ENCODE data around the gene TDRD12.

The TDRD12 gene

DNA sequence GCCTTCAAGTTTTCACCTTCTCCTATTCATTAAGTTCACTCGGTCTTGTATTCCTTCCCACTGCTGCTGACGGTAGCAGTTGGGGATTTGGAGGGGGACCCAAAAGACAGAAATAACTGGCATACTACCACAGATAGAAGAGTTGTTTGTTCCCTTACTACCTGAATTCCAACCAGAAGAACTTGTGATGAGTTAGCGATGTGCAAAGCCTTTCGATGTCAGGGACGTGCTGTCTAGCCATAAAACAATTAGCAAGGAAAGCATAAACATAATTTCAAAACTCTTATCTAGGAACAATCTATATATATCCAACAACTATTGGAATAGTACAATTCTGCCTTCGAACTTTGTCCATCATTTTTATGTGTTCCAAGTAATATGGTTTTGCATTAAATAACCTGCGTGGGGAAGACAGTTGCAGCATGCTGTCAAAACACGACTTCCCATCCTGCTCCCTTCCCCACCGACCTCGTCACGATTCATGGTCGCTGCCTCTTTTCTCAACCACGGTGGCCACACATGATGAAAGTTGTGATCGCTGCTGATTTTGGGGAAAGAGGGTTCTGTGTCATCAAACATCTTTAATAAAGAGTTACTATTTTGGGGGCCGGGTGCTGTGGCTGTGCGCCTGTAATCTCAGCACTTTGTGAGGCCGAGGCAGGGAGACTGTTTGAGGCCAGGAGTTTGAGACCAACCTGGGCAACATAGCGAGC, 153.8 kb downstream of the TDRD12 start:
- no peak for DNase-seq

DNA sequence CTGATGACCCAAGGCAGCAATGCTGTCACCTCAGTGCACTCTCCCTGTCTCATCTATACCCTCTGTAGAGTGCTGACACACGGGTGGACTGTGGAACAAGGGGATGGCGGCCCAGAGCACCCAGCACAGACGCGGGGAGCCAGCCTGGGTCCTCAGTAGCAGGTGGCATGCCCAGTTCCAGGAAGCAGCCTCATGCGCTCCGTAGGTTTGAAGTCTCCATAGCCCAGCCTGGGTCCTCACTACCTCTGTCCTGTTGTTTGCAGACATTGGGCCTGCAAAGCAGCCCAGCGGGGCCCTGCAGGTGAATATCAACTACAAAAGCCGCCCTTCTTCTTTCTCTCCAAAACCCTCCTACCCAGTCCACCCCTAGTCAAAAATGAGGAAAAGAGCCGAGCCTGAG, 155.0 kb downstream of the TDRD12 start:
- DNase-seq: no peak

DNA sequence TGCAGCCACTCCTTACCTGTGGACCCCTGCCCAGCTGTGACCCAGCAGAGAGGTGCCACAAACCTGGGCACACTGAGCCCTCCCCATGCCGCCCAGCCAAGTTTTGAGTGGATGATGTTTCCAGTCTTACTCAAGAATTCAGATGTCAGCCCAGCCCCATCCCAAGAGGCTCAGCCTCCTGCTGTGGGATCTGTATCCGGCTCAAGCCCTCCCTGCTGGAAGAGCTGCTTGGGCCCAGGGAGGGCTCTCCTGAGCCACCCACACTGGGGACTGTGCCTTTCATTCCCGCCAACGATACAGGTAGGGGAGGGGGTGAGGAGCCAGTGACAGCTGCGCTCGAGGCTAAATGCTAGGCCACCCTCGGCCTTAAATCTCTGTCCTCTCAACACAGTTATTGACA, 155.9 kb downstream of the TDRD12 start:
- DNase-seq: no peak

DNA sequence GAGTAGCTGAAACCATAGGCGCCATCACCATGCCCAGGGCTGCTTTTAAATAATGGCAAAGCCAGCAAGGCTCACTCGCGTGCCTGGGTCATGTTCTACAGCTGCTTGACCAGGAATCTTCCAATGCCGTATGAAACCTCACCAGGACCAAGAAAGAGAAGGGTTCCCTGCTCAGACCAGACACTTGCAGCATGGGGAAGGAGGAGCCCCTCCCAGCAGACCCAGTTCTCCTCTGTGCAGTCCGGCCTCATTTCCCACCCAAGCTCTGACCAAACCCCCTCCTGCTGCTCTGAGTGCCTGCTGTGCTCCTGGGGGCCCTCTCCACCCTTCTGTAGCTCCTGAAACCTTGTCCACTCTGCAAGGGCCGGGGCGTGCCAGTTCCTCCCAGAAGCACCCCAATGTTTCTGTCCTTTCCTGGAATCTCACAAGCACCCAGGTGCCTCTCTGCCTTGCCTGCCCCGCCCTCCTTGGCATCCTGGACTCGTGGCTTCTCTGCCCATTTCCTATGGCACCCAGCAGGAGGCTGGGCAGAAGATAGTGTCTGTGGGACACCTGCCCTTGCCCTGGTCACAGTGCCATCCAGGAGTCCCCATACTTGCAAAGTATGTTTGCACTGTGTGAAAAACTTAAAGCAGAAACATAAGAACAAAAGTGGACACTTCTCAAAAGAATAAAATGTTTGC, 156.8 kb downstream of the TDRD12 start:
- DNase-seq: no peak

DNA sequence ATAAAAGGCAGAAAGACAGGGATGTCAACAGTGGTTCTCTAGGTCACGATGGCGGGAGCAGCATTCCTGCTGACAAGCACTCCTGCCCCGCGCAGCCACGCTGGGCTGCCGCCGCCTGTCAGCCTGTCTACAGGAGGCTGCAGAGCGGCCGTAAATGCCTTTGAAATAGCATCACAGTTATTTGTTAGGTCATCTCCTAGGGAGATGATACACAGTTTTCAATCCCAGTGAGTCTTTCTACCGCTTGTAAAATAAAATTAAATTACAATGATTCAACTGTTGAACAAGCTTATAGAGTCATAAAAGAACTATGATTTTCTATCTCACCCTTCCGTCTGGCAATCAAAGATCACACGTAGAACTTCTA, 157.3 kb downstream of the TDRD12 start:
- no peak for DNase-seq
